DMS79 (cell line): ENCODE measurements around the gene SLC38A2.
"Not testable (repeated sequence)": the region's sequence is repeated elsewhere in the genome, so short reads cannot be mapped to it uniquely, and the experiment has no call there.

Source experiments
- DNase-seq: peaks from one replicate; lab custom pipeline; 2025; lab: John Stamatoyannopoulos, UW

Gene SLC38A2

GRCh38 chr12:46360908-46361666 is 11.5 kb downstream of the SLC38A2 start:
- DNase-seq, result no peak

GRCh38 chr12:46360370-46360769 is 12.2 kb downstream of the SLC38A2 start:
- no peak for DNase-seq

GRCh38 chr12:46359667-46360280 is 12.8 kb downstream of the SLC38A2 start:
- no peak for DNase-seq

- no peak for DNase-seq
Measured at GRCh38 chr12:46358791-46359666, 13.5 kb downstream of the SLC38A2 start.

DNA sequence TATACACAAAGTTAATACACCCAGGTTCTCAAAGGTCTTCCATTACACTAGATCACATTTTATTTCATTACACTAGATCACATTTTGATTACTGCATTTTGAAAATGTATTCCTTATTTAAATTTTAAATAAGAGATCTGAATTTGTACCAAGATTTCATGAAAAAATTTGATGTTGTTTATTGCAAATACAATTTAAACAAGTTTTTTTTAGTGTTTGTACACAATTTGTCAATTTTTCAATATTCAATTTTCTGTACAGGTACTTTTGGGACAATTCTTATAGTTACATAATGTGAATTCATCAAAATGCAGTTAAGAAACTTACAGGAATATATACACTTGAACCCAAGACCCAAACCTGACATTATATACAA is 14.3 kb downstream of the SLC38A2 start:
- no peak for DNase-seq

DNA sequence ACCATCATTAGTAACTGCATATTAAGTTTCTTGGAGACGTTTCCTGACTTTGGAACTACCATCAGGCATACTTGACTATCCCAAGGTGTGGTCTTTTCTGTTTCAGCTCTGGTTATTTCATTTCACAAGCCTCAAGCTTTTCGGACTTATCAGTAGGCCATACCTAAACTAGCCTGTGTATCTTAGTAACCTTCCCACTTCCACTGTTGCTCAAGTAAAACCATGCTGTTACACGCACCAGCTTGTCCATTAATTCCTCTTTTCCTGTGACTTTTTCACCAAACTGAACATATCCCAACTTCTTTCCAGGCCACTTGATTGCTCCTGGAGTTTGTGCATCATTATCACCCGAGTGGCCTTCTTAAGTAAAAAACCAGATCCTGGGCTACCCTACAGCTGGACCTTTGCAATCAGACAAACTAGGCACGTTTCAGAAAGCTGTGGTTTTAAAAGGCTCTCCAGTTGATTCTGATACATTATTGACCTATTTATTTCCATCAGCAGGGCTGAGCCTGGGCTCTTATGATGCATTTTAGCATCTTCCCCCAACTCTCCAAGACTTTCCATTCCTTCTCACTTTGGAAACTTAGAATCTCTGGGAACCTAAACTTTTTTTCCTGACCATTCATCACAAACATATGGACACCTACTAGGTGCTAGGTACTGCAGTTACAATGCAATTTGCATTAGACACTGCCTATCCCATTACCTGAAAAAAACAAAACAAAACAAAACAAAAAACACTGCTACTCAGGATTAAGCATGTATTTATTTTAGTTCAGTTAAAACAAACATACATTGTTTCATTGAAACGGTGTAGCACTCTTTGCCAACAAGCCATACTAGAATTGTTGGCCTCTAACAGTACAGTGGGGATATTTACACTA is 14.9 kb downstream of the SLC38A2 start:
- no peak for DNase-seq

GRCh38 chr12:46356655-46357437 is 15.7 kb downstream of the SLC38A2 start:
- no peak for DNase-seq

DNA sequence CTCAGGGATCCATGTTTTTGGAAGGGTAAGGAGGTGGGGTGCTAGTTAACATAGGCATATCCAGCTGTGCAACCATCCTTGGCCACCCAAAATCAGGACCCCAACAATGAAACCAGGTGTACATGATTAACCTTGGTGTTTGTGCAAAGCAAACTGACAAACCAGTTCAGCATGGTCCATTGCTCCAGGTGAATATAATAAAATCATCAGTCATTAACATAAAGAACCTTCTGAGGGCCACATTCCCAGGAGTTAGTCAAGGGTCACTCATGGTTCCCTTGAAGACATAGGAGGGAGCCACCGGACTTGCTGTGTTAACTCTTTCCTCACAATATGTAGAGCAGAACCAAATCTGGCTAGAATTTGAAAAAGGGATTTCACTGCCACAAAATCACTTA is 17.8 kb downstream of the SLC38A2 start:
- DNase-seq, result peak; percentile 34

- DNase-seq, result no peak
Measured at GRCh38 chr12:46354111-46354801, 18.3 kb downstream of the SLC38A2 start.

GRCh38 chr12:46351886-46352650 is 20.5 kb downstream of the SLC38A2 start:
- DNase-seq, result peak; percentile 10

GRCh38 chr12:46351138-46351537 is 21.4 kb downstream of the SLC38A2 start:
- no peak for DNase-seq

GRCh38 chr12:46349253-46349652 is 23.3 kb downstream of the SLC38A2 start:
- DNase-seq, result no peak

- DNase-seq, result no peak
Measured at GRCh38 chr12:46343118-46343852, 29.3 kb downstream of the SLC38A2 start.

- DNase-seq, result no peak
Measured at GRCh38 chr12:46342562-46343033, 30.0 kb downstream of the SLC38A2 start.

DNA sequence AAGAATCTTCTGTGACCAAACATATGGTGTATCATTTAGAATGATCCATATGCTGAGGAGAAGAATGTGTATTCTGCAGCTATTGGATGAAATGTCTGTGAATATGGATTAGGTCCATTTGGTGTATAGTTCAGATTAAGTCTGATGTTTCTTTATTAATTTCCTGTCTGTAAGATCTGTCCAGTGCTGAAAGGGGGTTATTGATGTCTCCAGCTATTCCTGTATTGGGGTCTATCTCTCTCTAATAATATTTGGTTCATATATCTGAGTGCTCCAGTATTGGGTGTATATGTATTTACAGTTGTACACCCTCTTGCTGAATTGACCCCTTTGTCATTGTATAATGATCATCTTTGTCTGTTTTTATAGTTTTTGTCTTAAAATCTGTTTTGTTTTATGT is 33.5 kb downstream of the SLC38A2 start:
- DNase-seq, result no peak

DNA sequence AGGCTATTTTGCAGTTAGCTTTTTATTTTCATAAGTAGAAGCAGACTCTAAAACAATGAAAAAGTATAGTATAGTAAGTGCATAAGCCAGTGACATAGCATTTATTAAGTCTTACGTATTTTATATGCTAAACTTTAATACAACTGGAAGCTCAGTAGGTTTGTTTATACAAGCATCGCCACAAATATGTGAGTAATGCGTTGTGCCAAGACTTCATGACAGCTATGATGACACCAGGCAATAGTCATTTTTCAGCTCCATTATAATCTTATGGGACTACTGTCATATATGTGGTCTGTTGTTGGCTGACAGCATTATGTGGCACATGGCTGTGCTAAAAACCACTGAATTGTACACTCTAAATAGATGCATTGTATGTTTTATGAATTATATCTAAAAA is 40.3 kb downstream of the SLC38A2 start:
- no peak for DNase-seq

DNA sequence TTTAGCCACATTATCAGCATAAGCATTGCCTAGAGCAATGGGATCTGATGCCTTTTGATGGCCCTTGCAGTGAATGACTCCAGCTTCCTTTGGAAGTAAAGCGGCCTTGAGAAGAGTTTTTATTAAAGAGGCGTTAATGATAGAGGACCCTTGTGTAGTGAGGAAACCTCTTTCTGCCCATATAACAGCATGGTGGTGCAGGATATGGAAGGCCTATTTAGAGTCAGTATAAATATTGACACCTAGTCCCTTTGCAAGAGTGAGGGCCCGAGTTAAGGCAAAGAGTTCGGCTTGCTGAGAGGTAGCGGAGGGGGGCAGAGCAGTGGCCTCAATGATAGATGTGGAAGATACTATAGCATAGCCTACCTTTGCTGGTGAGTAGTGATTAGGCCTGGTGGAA is 47.5 kb downstream of the SLC38A2 start:
- not testable (repeated sequence) for DNase-seq

- DNase-seq, result no peak
Measured at GRCh38 chr12:46320731-46321130, 51.8 kb downstream of the SLC38A2 start.

DNA sequence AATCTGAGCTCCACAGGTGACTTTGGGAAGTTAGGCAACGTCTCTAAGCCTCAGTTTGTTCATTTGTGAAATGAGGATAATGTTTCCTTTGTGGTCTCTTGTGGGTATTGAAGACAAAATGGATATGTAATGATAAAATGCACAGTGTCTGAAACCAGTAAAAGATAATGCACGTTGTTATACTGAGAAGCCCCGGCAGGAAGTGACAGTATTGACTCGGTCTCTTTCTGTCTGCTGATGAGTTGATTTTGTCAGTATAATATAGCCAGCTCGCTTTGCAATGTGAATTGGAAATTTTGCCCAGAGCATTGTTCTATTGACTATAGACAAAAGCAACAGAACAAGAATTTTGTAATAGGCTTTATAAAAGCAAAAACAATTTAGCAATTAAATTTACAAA is 54.5 kb downstream of the SLC38A2 start:
- DNase-seq, result no peak
